GM23338 (cell line): ENCODE data around the gene EPB41L5. TPM values are rescaled to one million over a fixed set of nuclear protein-coding genes. Genes with fewer than 3 reads are reported as not detected.

Source experiments
- ATAC-seq: fragments of 200-7000 bp; cut with Tn5 transposase; 3 replicates; pipeline ENCODE4 v1.9.1; 2020
- DNase-seq: peaks from one replicate; pipeline ENCODE4 v3.0.0-alpha.2; 2015; ENCODE audit warnings: low spot score
- H2AFZ ChIP-seq: fragments of 200-600 bp; sonication (generic); 2 replicates; pipeline ENCODE4 v1.8.0; 2016; ENCODE audit warnings: antibody characterized with exemption, mild to moderate bottlenecking, moderate library complexity
- H3F3A ChIP-seq: fragments of 200-600 bp; sonication (generic); replicated peaks from 2 replicates; pipeline ENCODE4 v1.8.0; 2017; ENCODE audit warnings: antibody characterized with exemption, mixed run types, low read depth
- H3K27ac ChIP-seq: fragments of 200-600 bp; sonication (generic); 2 replicates; pipeline ENCODE4 v1.6.1; 2016; ENCODE audit warnings: low read depth
- H3K27me3 ChIP-seq: fragments of 200-600 bp; sonication (generic); 2 replicates; pipeline ENCODE4 v1.8.0; 2016; ENCODE audit warnings: mild to moderate bottlenecking, mixed run types, moderate library complexity; ENCODE audit not compliant: insufficient read depth
- H3K36me3 ChIP-seq: fragments of 200-600 bp; sonication (generic); 2 replicates; pipeline ENCODE4 v1.8.0; 2016; ENCODE audit warnings: mild to moderate bottlenecking; ENCODE audit not compliant: insufficient read depth
- H3K4me1 ChIP-seq: fragments of 200-600 bp; sonication (generic); 2 replicates; pipeline ENCODE4 v1.8.0; 2016; ENCODE audit warnings: mild to moderate bottlenecking, moderate library complexity; ENCODE audit not compliant: insufficient read depth
- H3K4me2 ChIP-seq: fragments of 200-600 bp; sonication (generic); 2 replicates; pipeline ENCODE4 v1.7.1; 2017; ENCODE audit warnings: mixed run types
- H3K4me3 ChIP-seq: fragments of 200-600 bp; sonication (generic); 2 replicates; pipeline ENCODE4 v1.6.1; 2016; ENCODE audit warnings: mixed run types
- H3K79me2 ChIP-seq: fragments of 200-600 bp; sonication (generic); replicated peaks from 2 replicates; pipeline ENCODE4 v1.8.0; 2017; ENCODE audit warnings: mild to moderate bottlenecking; ENCODE audit not compliant: insufficient read depth
- H3K9me2 ChIP-seq: fragments of 200-600 bp; sonication (generic); 2 replicates; pipeline ENCODE4 v1.8.0; 2017; ENCODE audit not compliant: insufficient read depth
- H4K20me1 ChIP-seq: fragments of 200-600 bp; sonication (generic); replicated peaks from 2 replicates; pipeline ENCODE4 v1.8.0; 2017; ENCODE audit warnings: mild to moderate bottlenecking; ENCODE audit not compliant: insufficient read depth
- H3K27ac Mint-ChIP-seq: 2 replicates; pipeline ENCODE4 v1.8.0; 2020; ENCODE audit warnings: inconsistent platforms, mild to moderate bottlenecking, moderate library complexity, mixed read lengths
- H3K27me3 Mint-ChIP-seq: 3 replicates; pipeline ENCODE4 v1.8.0; 2022; ENCODE audit warnings: low read depth, mild to moderate bottlenecking, moderate library complexity, mixed read lengths, inconsistent platforms; ENCODE audit not compliant: insufficient read depth, poor library complexity
- H3K36me3 Mint-ChIP-seq: 3 replicates; pipeline ENCODE4 v1.8.0; 2021; ENCODE audit warnings: low read depth, mild to moderate bottlenecking, inconsistent platforms, moderate library complexity, mixed read lengths
- H3K4me1 Mint-ChIP-seq: 3 replicates; pipeline ENCODE4 v1.8.0; 2020; ENCODE audit warnings: mild to moderate bottlenecking, inconsistent platforms, mixed read lengths
- H3K4me3 Mint-ChIP-seq: 3 replicates; pipeline ENCODE4 v1.8.0; 2021; ENCODE audit warnings: moderate library complexity, mild to moderate bottlenecking, inconsistent platforms, mixed read lengths
- H3K9me3 Mint-ChIP-seq: 3 replicates; pipeline ENCODE4 v1.8.0; 2020; ENCODE audit warnings: moderate library complexity, mild to moderate bottlenecking, inconsistent platforms, mixed read lengths
- CREB1 ChIP-seq: fragments of 250-450 bp; sonication (Bioruptor Pico); IDR thresholded peaks from 2 replicates; pipeline ENCODE4 v1.5.0; 2020; ENCODE audit warnings: low read depth, mild to moderate bottlenecking, moderate library complexity
- EZH2 ChIP-seq: fragments of 200-600 bp; sonication (generic); IDR thresholded peaks from one replicate; pipeline ENCODE4 v1.8.0; 2017; ENCODE audit warnings: antibody characterized with exemption, mild to moderate bottlenecking, low read depth; ENCODE audit not compliant: unreplicated experiment
- EZH2phosphoT487 ChIP-seq: fragments of 200-600 bp; sonication (generic); IDR thresholded peaks from one replicate; pipeline ENCODE4 v1.8.1; 2018; ENCODE audit warnings: antibody characterized with exemption; ENCODE audit not compliant: unreplicated experiment
- JUNB ChIP-seq: IDR thresholded peaks from one replicate; pipeline ENCODE4 v1.6.1; 2016; ENCODE audit warnings: antibody characterized with exemption; ENCODE audit not compliant: unreplicated experiment
- NANOG ChIP-seq: IDR thresholded peaks from 2 replicates; pipeline ENCODE4 v1.6.1; 2016; ENCODE audit warnings: antibody characterized with exemption, borderline replicate concordance
- POLR2AphosphoS5 ChIP-seq: IDR thresholded peaks from 2 replicates; pipeline ENCODE4 v1.6.1; 2016; ENCODE audit warnings: antibody characterized with exemption, low read depth
- STAT1 ChIP-seq: IDR thresholded peaks from one replicate; pipeline ENCODE4 v1.6.1; 2016; ENCODE audit warnings: antibody characterized with exemption; ENCODE audit not compliant: unreplicated experiment
- ZNF114 ChIP-seq: fragments of 250-450 bp; sonication (Bioruptor Pico); IDR thresholded peaks from 2 replicates; pipeline ENCODE4 v1.5.0; 2020; ENCODE audit warnings: mild to moderate bottlenecking, moderate library complexity
- ZNF331 ChIP-seq: fragments of 250-450 bp; sonication (Bioruptor Pico); IDR thresholded peaks from 2 replicates; pipeline ENCODE4 v1.5.0; 2020; ENCODE audit warnings: low read depth, mild to moderate bottlenecking, moderate library complexity
- polyA plus RNA-seq: library from polyadenylated mRNA; unstranded; fragments of >200 nt; fragmentation: Nextera tagmentation; extraction: Ambion mirVana; gene quantifications from 2 replicates; pipeline ENCODE4 v1.2.1, GENCODE V29; 2016
- total RNA-seq: library from RNA; depleted of rRNA; stranded (reverse); fragments of >200 nt; shearing (Covaris generic); gene quantifications from 2 replicates; pipeline ENCODE4 v1.2.3, GENCODE V29; 2014
- TF ChIP-seq, protein P1 (sequence below): IDR thresholded peaks from one replicate; pipeline ENCODE4 v1.6.1; 2018; ENCODE audit warnings: antibody characterized with exemption; ENCODE audit not compliant: unreplicated experiment
- TF ChIP-seq, protein P2 (sequence below): IDR thresholded peaks from 2 replicates; pipeline ENCODE4 v1.6.1; 2016; ENCODE audit warnings: antibody characterized with exemption

The EPB41L5 gene
- total and polyA plus RNA-seq, 2 experiments from 2014 or later, result 15.5 to 35.4 TPM

DNA sequence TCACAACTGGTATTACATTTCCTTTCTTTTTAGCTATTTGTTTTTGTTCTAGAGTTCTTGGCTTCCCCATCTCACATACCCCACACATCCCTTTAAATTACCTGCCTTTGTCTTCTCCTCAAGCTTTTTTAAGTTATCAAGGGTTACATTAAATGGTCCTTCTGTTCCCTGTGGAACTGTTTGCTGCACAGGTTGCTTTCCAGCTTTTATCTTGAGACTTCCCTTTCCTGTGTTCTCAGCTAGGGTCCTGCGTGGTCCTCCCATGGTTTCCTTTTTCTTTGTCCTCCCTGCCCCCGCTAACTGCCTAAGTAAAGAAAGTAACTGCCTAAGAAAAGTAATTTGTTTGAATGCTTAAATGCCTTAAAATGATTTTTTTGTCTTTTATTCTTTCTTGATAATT lies 66.8 kb downstream of the EPB41L5 start (continued):
- TF ChIP-seq, protein P1, sequence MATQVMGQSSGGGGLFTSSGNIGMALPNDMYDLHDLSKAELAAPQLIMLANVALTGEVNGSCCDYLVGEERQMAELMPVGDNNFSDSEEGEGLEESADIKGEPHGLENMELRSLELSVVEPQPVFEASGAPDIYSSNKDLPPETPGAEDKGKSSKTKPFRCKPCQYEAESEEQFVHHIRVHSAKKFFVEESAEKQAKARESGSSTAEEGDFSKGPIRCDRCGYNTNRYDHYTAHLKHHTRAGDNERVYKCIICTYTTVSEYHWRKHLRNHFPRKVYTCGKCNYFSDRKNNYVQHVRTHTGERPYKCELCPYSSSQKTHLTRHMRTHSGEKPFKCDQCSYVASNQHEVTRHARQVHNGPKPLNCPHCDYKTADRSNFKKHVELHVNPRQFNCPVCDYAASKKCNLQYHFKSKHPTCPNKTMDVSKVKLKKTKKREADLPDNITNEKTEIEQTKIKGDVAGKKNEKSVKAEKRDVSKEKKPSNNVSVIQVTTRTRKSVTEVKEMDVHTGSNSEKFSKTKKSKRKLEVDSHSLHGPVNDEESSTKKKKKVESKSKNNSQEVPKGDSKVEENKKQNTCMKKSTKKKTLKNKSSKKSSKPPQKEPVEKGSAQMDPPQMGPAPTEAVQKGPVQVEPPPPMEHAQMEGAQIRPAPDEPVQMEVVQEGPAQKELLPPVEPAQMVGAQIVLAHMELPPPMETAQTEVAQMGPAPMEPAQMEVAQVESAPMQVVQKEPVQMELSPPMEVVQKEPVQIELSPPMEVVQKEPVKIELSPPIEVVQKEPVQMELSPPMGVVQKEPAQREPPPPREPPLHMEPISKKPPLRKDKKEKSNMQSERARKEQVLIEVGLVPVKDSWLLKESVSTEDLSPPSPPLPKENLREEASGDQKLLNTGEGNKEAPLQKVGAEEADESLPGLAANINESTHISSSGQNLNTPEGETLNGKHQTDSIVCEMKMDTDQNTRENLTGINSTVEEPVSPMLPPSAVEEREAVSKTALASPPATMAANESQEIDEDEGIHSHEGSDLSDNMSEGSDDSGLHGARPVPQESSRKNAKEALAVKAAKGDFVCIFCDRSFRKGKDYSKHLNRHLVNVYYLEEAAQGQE, result no peak
- TF ChIP-seq CREB1 (no peak), ZNF114 (CRISPR knock-in tag) (no peak), JUNB (no peak), POLR2AphosphoS5 (no peak), STAT1 (no peak), EZH2phosphoT487 (no peak), NANOG (no peak)
- TF ChIP-seq, protein P2, sequence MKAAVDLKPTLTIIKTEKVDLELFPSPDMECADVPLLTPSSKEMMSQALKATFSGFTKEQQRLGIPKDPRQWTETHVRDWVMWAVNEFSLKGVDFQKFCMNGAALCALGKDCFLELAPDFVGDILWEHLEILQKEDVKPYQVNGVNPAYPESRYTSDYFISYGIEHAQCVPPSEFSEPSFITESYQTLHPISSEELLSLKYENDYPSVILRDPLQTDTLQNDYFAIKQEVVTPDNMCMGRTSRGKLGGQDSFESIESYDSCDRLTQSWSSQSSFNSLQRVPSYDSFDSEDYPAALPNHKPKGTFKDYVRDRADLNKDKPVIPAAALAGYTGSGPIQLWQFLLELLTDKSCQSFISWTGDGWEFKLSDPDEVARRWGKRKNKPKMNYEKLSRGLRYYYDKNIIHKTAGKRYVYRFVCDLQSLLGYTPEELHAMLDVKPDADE, result no peak

DNA sequence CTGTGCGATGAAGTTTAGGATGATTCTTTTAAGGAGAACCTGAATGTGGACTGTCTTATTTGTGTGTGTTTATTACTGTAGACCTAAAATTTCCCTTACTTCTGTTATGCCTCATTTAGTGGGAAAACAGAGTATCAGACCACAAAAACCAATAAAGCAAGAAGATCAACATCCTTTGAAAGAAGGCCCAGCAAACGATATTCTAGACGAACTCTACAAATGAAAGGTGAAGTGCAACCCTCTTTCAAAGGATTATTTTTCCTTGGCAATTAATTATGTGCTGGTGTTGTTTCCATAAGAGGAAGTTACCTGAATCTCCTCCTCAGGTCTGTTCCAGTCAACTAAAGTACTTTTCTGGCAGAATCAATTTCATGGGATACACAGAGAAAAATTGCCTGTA lies 78.6 kb downstream of the EPB41L5 start:
- ATAC-seq (no peak), DNase-seq (no peak)
- Histone ChIP-seq H3K4me2 (no peak overlapping the region), H2AFZ (no peak overlapping the region), H3K27me3 (no peaks in the 10 kb centered on the region), H3K36me3 (peaks cover 11% of the 10 kb centered on the region; the same call in 1 of the 2 replicates), H3F3A (no peaks in the 10 kb centered on the region), H4K20me1 (no peaks in the 10 kb centered on the region), H3K79me2 (no peaks in the 10 kb centered on the region), H3K9me2 (no peaks in the 10 kb centered on the region), H3K4me3 (no peak overlapping the region), H3K27ac (no peak overlapping the region), H3K4me1 (no peaks in the 10 kb centered on the region)
- peaks cover 5% of the 10 kb centered on the region; the same call in 2 of the 3 replicates for H3K36me3 Mint-ChIP-seq
- TF ChIP-seq STAT1 (no peak), ZNF331 (CRISPR knock-in tag) (no peak)
- H3K9me3 Mint-ChIP-seq, result no peaks in the 10 kb centered on the region
- no peak overlapping the region for H3K4me3 Mint-ChIP-seq
- no peak overlapping the region for H3K27ac Mint-ChIP-seq
- H3K4me1 Mint-ChIP-seq, result no peaks in the 10 kb centered on the region
- H3K27me3 Mint-ChIP-seq, result peaks cover 1% of the 10 kb centered on the region

DNA sequence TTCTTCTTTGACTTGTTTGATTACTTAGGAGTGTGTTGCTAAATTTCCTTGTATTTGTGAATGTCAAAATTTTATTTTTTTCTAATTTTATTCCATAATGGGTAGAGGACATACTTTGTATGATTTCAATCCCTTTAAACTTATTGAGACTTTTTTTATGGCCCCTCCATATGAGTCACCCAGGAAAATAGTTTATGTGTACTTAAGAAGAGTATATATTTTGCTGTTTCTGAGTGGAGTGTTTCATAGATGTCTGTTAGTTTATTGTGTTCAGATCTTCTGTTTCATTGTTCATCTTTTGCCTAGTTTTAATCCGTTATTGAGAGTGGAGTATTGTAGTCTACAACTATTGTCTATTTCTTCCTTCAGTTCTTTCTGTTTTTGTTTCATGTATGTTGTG lies 81.9 kb downstream of the EPB41L5 start:
- no peaks in the 10 kb centered on the region for H3F3A ChIP-seq
- Mint-ChIP-seq H3K27ac (no peak overlapping the region; the same call in 1 of the 2 replicates), H3K4me1 (no peaks in the 10 kb centered on the region), H3K4me3 (no peak overlapping the region), H3K36me3 (peaks cover 5% of the 10 kb centered on the region; the same call in 2 of the 3 replicates), H3K9me3 (no peaks in the 10 kb centered on the region), H3K27me3 (peaks cover 1% of the 10 kb centered on the region)
- no peaks in the 10 kb centered on the region for H3K4me1 ChIP-seq
- H3K4me2 ChIP-seq, result no peak overlapping the region
- H3K9me2 ChIP-seq, result no peaks in the 10 kb centered on the region
- no peak for DNase-seq
- no peak overlapping the region for H3K27ac ChIP-seq
- H3K27me3 ChIP-seq, result no peaks in the 10 kb centered on the region
- 0 out of 2 replicates have a peak, but pooled peaks cover 4% of the 10 kb centered on the region for H4K20me1 ChIP-seq
- H3K4me3 ChIP-seq, result no peak overlapping the region
- ATAC-seq, result no peak
- no peak overlapping the region for H2AFZ ChIP-seq
- H3K36me3 ChIP-seq, result peaks cover 3% of the 10 kb centered on the region; the same call in 1 of the 2 replicates
- no peak for TF ChIP-seq CREB1
- no peak for TF ChIP-seq NANOG
- TF ChIP-seq, protein P1, result no peak
- no peak for TF ChIP-seq STAT1
- no peak for TF ChIP-seq POLR2AphosphoS5
- TF ChIP-seq, protein P2, result no peak
- TF ChIP-seq EZH2, result no peak
- H3K79me2 ChIP-seq, result no peaks in the 10 kb centered on the region
